T-cell (primary cell): ENCODE results near the gene ZFAND3. TPM values are rescaled to one million over a fixed set of nuclear protein-coding genes. Genes with fewer than 3 reads are reported as not detected.
A peak's percentile ranks its signal among the peaks of the same experiment; 100 is the strongest.

Experiments used
- ATAC-seq, 4 experiments: fragments of 200-7000 bp in 3 of 4; fragments of 150-1000 bp in 1 of 4; cut with Tn5 transposase; replicated peaks in 1 of 4; 1 replicate in 3 of 4; 2 replicates in 1 of 4; pipeline ENCODE4 v1.10.0; 2021; ENCODE audit warnings: moderate library complexity in 3 of 4, mild to moderate bottlenecking in 2 of 4, moderate number of reproducible peaks in 1 of 4
- CTCF ChIA-PET, 2 donors: fragments of 300-600 bp; sonication (Branson Sonifier 250); formaldehyde crosslinking; loops; one replicate each; lab custom pipeline; 2022; ENCODE audit warnings: antibody characterized with exemption in 2 of 2; lab: Charles Lee
- POLR2A ChIA-PET, 2 donors: fragments of 300-600 bp; sonication (Branson Sonifier 250); formaldehyde crosslinking; loops; one replicate each; lab custom pipeline; 2022; ENCODE audit warnings: antibody characterized with exemption in 2 of 2; lab: Charles Lee
- DNase-seq, 35 experiments: peaks; one replicate each; pipeline versions ENCODE4 v3.0.0 to v3.0.0-alpha.2; 2013 to 2023
- H3K27ac ChIP-seq: one replicate; pipeline ENCODE4 v1.5.1; 2013; ENCODE audit warnings: low read length
- H3K27me3 ChIP-seq, 2 experiments: replicated peaks in 1 of 2; 1 replicate in 1 of 2; 2 replicates in 1 of 2; pipeline versions ENCODE4 v1.6.1 to v1.7.0; 2013; ENCODE audit warnings: low read length in 1 of 2, mixed read lengths in 1 of 2; ENCODE audit not compliant: control insufficient read depth in 2 of 2, insufficient read depth in 2 of 2; ENCODE audit errors: extremely low read depth in 1 of 2
- H3K36me3 ChIP-seq, 2 donors: 1 replicate in 1 of 2; 2 replicates in 1 of 2; pipeline versions ENCODE4 v1.6.1 to v1.7.0; 2013; ENCODE audit warnings: low read length in 1 of 2; ENCODE audit not compliant: control insufficient read depth in 2 of 2, insufficient read depth in 1 of 2; ENCODE audit errors: extremely low read depth in 1 of 2
- H3K4me1 ChIP-seq, 2 experiments: 1 replicate in 1 of 2; 2 replicates in 1 of 2; pipeline versions ENCODE4 v1.6.1 to v1.7.0; 2013; ENCODE audit warnings: low read length in 2 of 2, mixed read lengths in 1 of 2; ENCODE audit not compliant: insufficient read depth in 2 of 2, control insufficient read depth in 1 of 2; ENCODE audit errors: extremely low read depth in 1 of 2
- H3K4me3 ChIP-seq, 2 donors: 1 replicate in 1 of 2; 2 replicates in 1 of 2; pipeline versions ENCODE4 v1.5.1 to v1.7.0; 2013; ENCODE audit warnings: mild to moderate bottlenecking in 2 of 2, low read length in 1 of 2, moderate library complexity in 1 of 2; ENCODE audit not compliant: control insufficient read depth in 1 of 2; ENCODE audit errors: extremely low read depth in 1 of 2
- H3K9me3 ChIP-seq: 2 replicates; pipeline ENCODE4 v1.7.0; 2013
- H3K27ac Mint-ChIP-seq, 2 donors: one replicate each; pipeline ENCODE4 v1.8.0; 2020 to 2021; ENCODE audit warnings: mild to moderate bottlenecking in 2 of 2, mixed read lengths in 2 of 2
- H3K27me3 Mint-ChIP-seq, 2 donors: one replicate each; pipeline ENCODE4 v1.8.0; 2021 to 2022; ENCODE audit warnings: mixed read lengths in 2 of 2
- H3K36me3 Mint-ChIP-seq: one replicate; pipeline ENCODE4 v1.8.0; 2021; ENCODE audit warnings: mixed read lengths
- H3K4me1 Mint-ChIP-seq, 3 donors: one replicate each; pipeline ENCODE4 v1.8.0; 2020 to 2022; ENCODE audit warnings: mixed read lengths in 3 of 3, mild to moderate bottlenecking in 1 of 3
- H3K4me3 Mint-ChIP-seq, 3 donors: one replicate each; pipeline ENCODE4 v1.8.0; 2020 to 2022; ENCODE audit warnings: mild to moderate bottlenecking in 3 of 3, mixed read lengths in 3 of 3, moderate library complexity in 3 of 3
- H3K9me3 Mint-ChIP-seq, 3 donors: one replicate each; pipeline ENCODE4 v1.8.0; 2020 to 2022; ENCODE audit warnings: mixed read lengths in 3 of 3
- WGBS: methylation state at CpG from one replicate; pipeline ENCODE4 v1.1.5; 2013; ENCODE audit warnings: missing lambda C conversion rate; ENCODE audit not compliant: insufficient coverage; 5-methylcytosine and 5-hydroxymethylcytosine counted together
- total RNA-seq, 35 experiments: library from RNA in 6 of 35; stranded (reverse) in 6 of 35; fragments of 120-200 nt in 1 of 35; gene quantifications; one replicate each; pipeline versions ENCODE4 v1.2.1 to v1.2.4 and lab custom pipeline; 2013 to 2026

ZFAND3 gene
- total RNA-seq, 5 donors from 2014 or later (not counting 1 experiment from before 2014, with no cell fraction given): 35.6 to 59.3 (median 36.4) TPM

GRCh38 chr6:37910998-37911397 is 91.5 kb downstream of the ZFAND3 start:
- POLR2A ChIA-PET: interaction anchor here in 1 of 2 donors (0.7 to 0.8 kb wide), 2 partner anchors 15 to 22 kb away, joined by 3 to 4 read pairs; no protein-coding TSS in a partner anchor
- H3K9me3 ChIP-seq: no peaks in the 10 kb centered on the region
- H3K27ac Mint-ChIP-seq: no peak overlapping the region
- no peak overlapping the region for H3K27ac ChIP-seq
- no peaks in the 10 kb centered on the region for H3K27me3 Mint-ChIP-seq
- WGBS: no CpG with 5 or more reads among the region's 3 CpGs
- peaks cover 13 to 31% of the 10 kb centered on the region in 2 experiments for H3K4me1 ChIP-seq
- peak overlapping the region in 1 of 3 donors; percentile 31 for H3K4me3 Mint-ChIP-seq
- peaks cover 70 to 73% (median 71%) of the 10 kb centered on the region in 3 donors for H3K4me1 Mint-ChIP-seq
- peaks cover 0 to under 1% of the 10 kb centered on the region in 2 donors for H3K36me3 ChIP-seq
- H3K36me3 Mint-ChIP-seq: peaks cover 24% of the 10 kb centered on the region
- H3K9me3 Mint-ChIP-seq: no peaks in the 10 kb centered on the region
- no peak overlapping the region for H3K4me3 ChIP-seq
- no peak for ATAC-seq
- no peak for DNase-seq
- H3K27me3 ChIP-seq: no peaks in the 10 kb centered on the region
- CTCF ChIA-PET: interaction anchor here in 1 of 2 donors (0.9 kb wide), 1 partner anchor 72 kb away, joined by 3 read pairs; no protein-coding TSS in a partner anchor

- peaks cover 65 to 67% (median 66%) of the 10 kb centered on the region in 3 donors for H3K4me1 Mint-ChIP-seq
- CTCF ChIA-PET: no interaction called here
- Histone ChIP-seq H3K9me3 (no peaks in the 10 kb centered on the region), H3K27me3 (no peaks in the 10 kb centered on the region), H3K4me3 (no peak overlapping the region), H3K36me3 (peaks cover 3 to 5% of the 10 kb centered on the region in 2 donors), H3K4me1 (peaks cover 13 to 27% of the 10 kb centered on the region in 2 experiments), H3K27ac (no peak overlapping the region)
- WGBS: no CpG with 5 or more reads among the region's 1 CpG
- no peaks in the 10 kb centered on the region for H3K27me3 Mint-ChIP-seq
- peaks cover 26% of the 10 kb centered on the region for H3K36me3 Mint-ChIP-seq
- ATAC-seq (no peak), DNase-seq (no peak)
- no peak overlapping the region for H3K4me3 Mint-ChIP-seq
- POLR2A ChIA-PET: no interaction called here
- no peaks in the 10 kb centered on the region for H3K9me3 Mint-ChIP-seq
- H3K27ac Mint-ChIP-seq: no peak overlapping the region
Observed at GRCh38 chr6:37913210-37913609, 93.7 kb downstream of the ZFAND3 start.

- no peaks in the 10 kb centered on the region for H3K27me3 ChIP-seq
- DNase-seq: no peak
- Mint-ChIP-seq H3K4me3 (no peak overlapping the region), H3K27me3 (no peaks in the 10 kb centered on the region), H3K9me3 (no peaks in the 10 kb centered on the region), H3K36me3 (peaks cover 30% of the 10 kb centered on the region), H3K27ac (no peak overlapping the region), H3K4me1 (peaks cover 63 to 68% (median 66%) of the 10 kb centered on the region in 3 donors)
- H3K9me3 ChIP-seq: no peaks in the 10 kb centered on the region
- H3K4me3 ChIP-seq: no peak overlapping the region
- peaks cover 3 to 5% of the 10 kb centered on the region in 2 donors for H3K36me3 ChIP-seq
- POLR2A ChIA-PET: interaction anchor here in 1 of 2 donors (0.6 kb wide), 1 partner anchor 879 kb away, joined by 3 read pairs; no protein-coding TSS in a partner anchor
- CTCF ChIA-PET: no interaction called here
- peaks cover 6 to 11% of the 10 kb centered on the region in 2 experiments for H3K4me1 ChIP-seq
- no peak for ATAC-seq
- 100% methylated on average over 1 of the region's 3 CpGs for WGBS
- H3K27ac ChIP-seq: no peak overlapping the region
Observed at GRCh38 chr6:37915463-37915862, 95.9 kb downstream of the ZFAND3 start.

- H3K9me3 ChIP-seq: no peaks in the 10 kb centered on the region
- DNase-seq (no peak), ATAC-seq (no peak)
- no peak overlapping the region for H3K4me3 Mint-ChIP-seq
- no peaks in the 10 kb centered on the region for H3K27me3 Mint-ChIP-seq
- H3K27me3 ChIP-seq: no peaks in the 10 kb centered on the region
- no peak overlapping the region for H3K27ac Mint-ChIP-seq
- 90% methylated on average over 2 of the region's 8 CpGs for WGBS
- H3K9me3 Mint-ChIP-seq: no peaks in the 10 kb centered on the region
- CTCF ChIA-PET: interaction anchor here in 1 of 2 donors (0.5 kb wide), 1 partner anchor 62 kb away, joined by 4 read pairs; no protein-coding TSS in a partner anchor
- H3K36me3 ChIP-seq: peaks cover 3 to 5% of the 10 kb centered on the region in 2 donors
- peaks cover 63 to 68% (median 66%) of the 10 kb centered on the region in 3 donors for H3K4me1 Mint-ChIP-seq
- peaks cover 6 to 11% of the 10 kb centered on the region in 2 experiments for H3K4me1 ChIP-seq
- H3K36me3 Mint-ChIP-seq: peaks cover 28% of the 10 kb centered on the region
- POLR2A ChIA-PET: no interaction called here
- H3K4me3 ChIP-seq: no peak overlapping the region
- H3K27ac ChIP-seq: no peak overlapping the region
Observed at GRCh38 chr6:37916149-37916548, 96.6 kb downstream of the ZFAND3 start.

DNA sequence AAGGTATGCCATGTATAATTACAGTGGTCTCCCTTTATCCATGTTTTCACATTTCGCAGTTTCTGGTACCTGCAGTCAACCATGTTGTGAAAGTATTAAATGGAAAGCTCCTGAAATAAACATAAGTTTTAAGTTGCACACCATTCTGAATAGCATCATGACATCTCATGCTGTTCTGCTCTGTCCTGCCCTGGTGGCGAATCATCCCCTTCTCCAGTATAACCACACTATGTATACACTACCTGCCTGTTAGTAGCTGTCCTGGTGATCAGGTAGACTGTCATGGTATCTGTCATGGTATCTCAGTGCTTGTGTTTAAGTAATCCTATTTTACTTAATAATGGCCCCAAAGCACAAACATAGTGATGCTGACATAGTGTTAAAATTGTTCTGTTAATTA is 97.1 kb downstream of the ZFAND3 start:
- ATAC-seq: no peak
- peaks cover 26% of the 10 kb centered on the region for H3K36me3 Mint-ChIP-seq
- WGBS: no CpG with 5 or more reads among the region's 2 CpGs
- H3K27ac ChIP-seq: no peak overlapping the region
- peaks cover 4 to 6% of the 10 kb centered on the region in 2 experiments for H3K4me1 ChIP-seq
- H3K36me3 ChIP-seq: peaks cover 3 to 5% of the 10 kb centered on the region in 2 donors
- H3K4me1 Mint-ChIP-seq: peaks cover 59 to 65% (median 63%) of the 10 kb centered on the region in 3 donors
- CTCF ChIA-PET: interaction anchor here in 1 of 2 donors (0.5 kb wide), 1 partner anchor 62 kb away, joined by 4 read pairs; no protein-coding TSS in a partner anchor
- no peaks in the 10 kb centered on the region for H3K27me3 Mint-ChIP-seq
- DNase-seq: no peak
- H3K27me3 ChIP-seq: no peaks in the 10 kb centered on the region
- H3K9me3 ChIP-seq: no peaks in the 10 kb centered on the region
- no peak overlapping the region for H3K27ac Mint-ChIP-seq
- POLR2A ChIA-PET: interaction anchor here in 1 of 2 donors (1.0 kb wide), 1 partner anchor 14 kb away, joined by 3 read pairs; no protein-coding TSS in a partner anchor
- H3K9me3 Mint-ChIP-seq: no peaks in the 10 kb centered on the region
- no peak overlapping the region for H3K4me3 Mint-ChIP-seq
- no peak overlapping the region for H3K4me3 ChIP-seq

GRCh38 chr6:37917566-37917965 is 98.0 kb downstream of the ZFAND3 start:
- H3K36me3 Mint-ChIP-seq: peaks cover 26% of the 10 kb centered on the region
- CTCF ChIA-PET: interaction anchor here in 1 of 2 donors (0.6 to 0.7 kb wide), 2 partner anchors 9 to 576 kb away, joined by 3 read pairs; no protein-coding TSS in a partner anchor
- no CpG with 5 or more reads among the region's 2 CpGs for WGBS
- DNase-seq (no peak), ATAC-seq (no peak)
- H3K4me3 Mint-ChIP-seq: no peak overlapping the region
- H3K27me3 Mint-ChIP-seq: no peaks in the 10 kb centered on the region
- no peaks in the 10 kb centered on the region for H3K9me3 ChIP-seq
- H3K4me1 ChIP-seq: peaks cover 0 to 5% of the 10 kb centered on the region in 2 experiments
- H3K4me3 ChIP-seq: no peak overlapping the region
- peaks cover 50 to 59% (median 58%) of the 10 kb centered on the region in 3 donors for H3K4me1 Mint-ChIP-seq
- no peak overlapping the region for H3K27ac ChIP-seq
- POLR2A ChIA-PET: interaction anchor here in 1 of 2 donors (1.0 kb wide), 1 partner anchor 13 kb away, joined by 3 read pairs; no protein-coding TSS in a partner anchor
- H3K27me3 ChIP-seq: no peaks in the 10 kb centered on the region
- H3K36me3 ChIP-seq: peaks cover 3 to 5% of the 10 kb centered on the region in 2 donors
- H3K9me3 Mint-ChIP-seq: no peaks in the 10 kb centered on the region
- H3K27ac Mint-ChIP-seq: no peak overlapping the region
